IMR-90 (cell line): ENCODE data around the gene DPY19L1. TPM values are rescaled to one million over a fixed set of nuclear protein-coding genes. Genes with fewer than 3 reads are reported as not detected.
"Not testable (repeated sequence)": the region's sequence is repeated elsewhere in the genome, so short reads cannot be mapped to it uniquely, and the experiment has no call there.

Experiments used
- ATAC-seq: fragments of 200-7000 bp; cut with Tn5 transposase; 2 replicates; pipeline ENCODE4 v1.9.1; 2020; ENCODE audit warnings: low read depth, mild to moderate bottlenecking, moderate library complexity
- BruUV-seq: library from RNA; stranded (reverse); fragments of 400-500 nt; replicated peaks from 2 replicates; lab custom pipeline; 2021; lab: Mats Ljungman, UMichigan
- CTCF ChIA-PET: fragments of 300-600 bp; formaldehyde crosslinking; extraction: SDS; loops from one replicate; lab custom pipeline; 2021; ENCODE audit warnings: antibody characterized with exemption; lab: Yijun Ruan, JAX
- POLR2A ChIA-PET: fragments of 300-600 bp; sonication (Branson Sonifier 250); formaldehyde crosslinking; loops from one replicate; lab custom pipeline; 2022; ENCODE audit warnings: antibody characterized with exemption; ENCODE audit not compliant: unreplicated experiment; lab: Charles Lee
- DNase-seq: peaks from one replicate; pipeline ENCODE4 v3.0.0; 2013
- H2AFZ ChIP-seq: replicated peaks from 2 replicates; pipeline ENCODE3; 2013; ENCODE audit warnings: low read length, mild to moderate bottlenecking; ENCODE audit not compliant: poor library complexity
- H2AK5ac ChIP-seq: 2 replicates; pipeline ENCODE4 v1.6.1; 2013; ENCODE audit warnings: low read depth, low read length, inconsistent platforms
- H2AK9ac ChIP-seq: replicated peaks from 2 replicates; pipeline ENCODE3; 2013; ENCODE audit warnings: mild to moderate bottlenecking, low read depth, low read length, moderate library complexity; ENCODE audit not compliant: poor library complexity
- H2BK120ac ChIP-seq: 2 replicates; pipeline ENCODE4 v1.6.1; 2013; ENCODE audit warnings: low read depth, low read length, inconsistent platforms
- H2BK15ac ChIP-seq: 3 replicates; pipeline ENCODE4 v1.6.1; 2013; ENCODE audit warnings: low read depth, low read length, inconsistent platforms
- H2BK20ac ChIP-seq: 2 replicates; pipeline ENCODE4 v1.6.1; 2013; ENCODE audit warnings: low read depth, mild to moderate bottlenecking, inconsistent platforms, low read length, moderate library complexity
- H2BK5ac ChIP-seq: 2 replicates; pipeline ENCODE4 v1.6.1; 2013; ENCODE audit warnings: mild to moderate bottlenecking, low read depth, low read length, inconsistent platforms; ENCODE audit not compliant: poor library complexity, severe bottlenecking
- H3K14ac ChIP-seq: replicated peaks from 2 replicates; pipeline ENCODE4 v1.6.1; 2013; ENCODE audit warnings: low read depth, low read length, inconsistent platforms
- H3K18ac ChIP-seq: 2 replicates; pipeline ENCODE4 v1.6.1; 2013; ENCODE audit warnings: low read depth, low read length, control low read depth
- H3K23ac ChIP-seq: 2 replicates; pipeline ENCODE4 v1.6.1; 2013; ENCODE audit warnings: low read depth, low read length, inconsistent platforms
- H3K27ac ChIP-seq: 2 replicates; pipeline ENCODE4 v1.5.1; 2013; ENCODE audit warnings: mild to moderate bottlenecking, control low read depth, low read length; ENCODE audit not compliant: insufficient read depth
- H3K27me3 ChIP-seq: 2 replicates; pipeline ENCODE4 v1.6.1; 2013; ENCODE audit warnings: low read length; ENCODE audit not compliant: control insufficient read depth, insufficient read depth
- H3K36me3 ChIP-seq: 2 replicates; pipeline ENCODE4 v1.6.1; 2013; ENCODE audit warnings: low read length, mixed read lengths; ENCODE audit not compliant: control insufficient read depth, insufficient read depth
- H3K4ac ChIP-seq: 2 replicates; pipeline ENCODE4 v1.6.1; 2013; ENCODE audit warnings: low read depth, low read length, inconsistent platforms
- H3K4me1 ChIP-seq: 2 replicates; pipeline ENCODE4 v1.6.1; 2013; ENCODE audit warnings: low read length, mixed read lengths; ENCODE audit not compliant: control insufficient read depth, insufficient read depth
- H3K4me2 ChIP-seq: 2 replicates; pipeline ENCODE4 v1.6.1; 2013; ENCODE audit warnings: low read depth, mild to moderate bottlenecking, control low read depth, low read length, moderate library complexity
- H3K4me3 ChIP-seq: 2 replicates; pipeline ENCODE4 v1.5.1; 2013; ENCODE audit warnings: low read depth, mild to moderate bottlenecking, control low read depth, low read length, moderate library complexity; ENCODE audit not compliant: insufficient read depth
- H3K56ac ChIP-seq: 2 replicates; pipeline ENCODE4 v1.6.1; 2013; ENCODE audit warnings: low read length, inconsistent platforms; ENCODE audit not compliant: insufficient read depth; ENCODE audit errors: extremely low read depth
- H3K79me1 ChIP-seq, 2 experiments: 2 replicates each; pipeline ENCODE4 v1.6.1; 2013; ENCODE audit warnings: low read length in 2 of 2, inconsistent platforms in 1 of 2, low read depth in 1 of 2
- H3K9ac ChIP-seq: 2 replicates; pipeline ENCODE4 v1.6.1; 2013; ENCODE audit warnings: low read depth, low read length, control low read depth
- H3K9me1 ChIP-seq: 2 replicates; pipeline ENCODE4 v1.6.1; 2013; ENCODE audit warnings: low read length, inconsistent platforms; ENCODE audit not compliant: insufficient read depth
- H3K9me3 ChIP-seq: 2 replicates; pipeline ENCODE4 v1.6.1; 2013; ENCODE audit warnings: low read length; ENCODE audit not compliant: control insufficient read depth, insufficient read depth
- H4K20me1 ChIP-seq: 2 replicates; pipeline ENCODE4 v1.6.1; 2013; ENCODE audit warnings: low read length, inconsistent platforms; ENCODE audit not compliant: insufficient read depth
- H4K5ac ChIP-seq: 2 replicates; pipeline ENCODE4 v1.6.1; 2013; ENCODE audit warnings: mild to moderate bottlenecking, low read depth, low read length, control low read depth
- H4K8ac ChIP-seq, 2 experiments: 2 replicates each; pipeline ENCODE4 v1.6.1; 2013; ENCODE audit warnings: low read depth in 2 of 2, low read length in 2 of 2, control low read depth in 1 of 2, inconsistent platforms in 1 of 2
- H4K91ac ChIP-seq: 2 replicates; pipeline ENCODE4 v1.6.1; 2013; ENCODE audit warnings: low read depth, low read length, inconsistent platforms; ENCODE audit not compliant: insufficient read depth
- WGBS, 2 experiments: methylation state at CpG; one replicate each; pipeline versions ENCODE4 v1.1.5 to v1.1.7; 2013; ENCODE audit warnings: missing lambda C conversion rate in 2 of 2; ENCODE audit not compliant: insufficient read length in 1 of 2; ENCODE audit errors: extremely low coverage in 2 of 2; 5-methylcytosine and 5-hydroxymethylcytosine counted together
- dilution Hi-C: fragments of 300-500 bp; cut with HindIII; formaldehyde crosslinking; loops from one replicate; pipeline ENCODE4 v1.14.3; 2018; ENCODE audit warnings: low sequenced_read_pairs; ENCODE audit not compliant: unreplicated experiment
- in situ Hi-C: fragments of 300-500 bp; cut with MboI; formaldehyde crosslinking; loops from 3 replicates; pipeline ENCODE4 v1.14.3; 2019; ENCODE audit warnings: low sequenced_read_pairs, inconsistent platforms, mixed read lengths
- intact Hi-C: fragments of 100-400 bp; cut with micrococcal nuclease; formaldehyde crosslinking; loops from 2 replicates; pipeline ENCODE4 v1.10.0; 2022
- microRNA-seq, 2 experiments: library from miRNA; stranded (forward) in 1 of 2; unstranded in 1 of 2; fragments of 10-50 nt in 1 of 2; fragments of <30 nt in 1 of 2; gene quantifications in 1 of 2; microRNA quantifications in 1 of 2; one replicate each; pipeline versions ENCODE3 to v1.1.0; 2013 to 2020; ENCODE audit not compliant: insufficient read depth in 1 of 2, insufficient read length in 1 of 2, unreplicated experiment in 1 of 2
- polyA plus RNA-seq, 3 experiments: library from polyadenylated mRNA; depleted of rRNA; stranded (reverse); fragments of >200 nt; gene quantifications; 2 replicates each; pipeline ENCODE4 v1.2.3, GENCODE V29; 2012; ENCODE audit warnings: low replicate concordance in 1 of 3
- small RNA-seq, 5 experiments: library from RNA; depleted of rRNA; stranded (forward); fragments of <200 nt; gene quantifications; one replicate each; pipeline ENCODE3, GENCODE V24; 2012
- total RNA-seq: library from RNA; depleted of rRNA; stranded (reverse); fragments of >200 nt; gene quantifications from 2 replicates; pipeline ENCODE4 v1.2.3, GENCODE V29; 2012; rRNA removed

The DPY19L1 gene
- total and polyA plus RNA-seq, 2 of the 4 experiments (the other 2 are of a cell fraction), result 12.1 to 12.2 TPM

- WGBS, 2 experiments, result no CpG with 5 or more reads among the region's 8 CpGs
- H2BK5ac ChIP-seq, dilution Hi-C loops, BruUV-seq, ATAC-seq, H3K14ac ChIP-seq, DNase-seq, H3K36me3 ChIP-seq, H4K20me1 ChIP-seq, H3K9ac ChIP-seq, H2AK5ac ChIP-seq, H3K79me1 ChIP-seq, H4K91ac ChIP-seq, H3K4me2 ChIP-seq, H4K5ac ChIP-seq, H2AFZ ChIP-seq, H2BK15ac ChIP-seq, H3K27ac ChIP-seq, H3K23ac ChIP-seq, in situ Hi-C loops, POLR2A ChIA-PET, H4K8ac ChIP-seq, H3K9me3 ChIP-seq, intact Hi-C loops, H2BK20ac ChIP-seq, H2BK120ac ChIP-seq, H3K4me3 ChIP-seq, H3K4me1 ChIP-seq, H2AK9ac ChIP-seq, H3K18ac ChIP-seq, H3K4ac ChIP-seq, H3K27me3 ChIP-seq, H3K9me1 ChIP-seq, H3K56ac ChIP-seq: not testable (repeated sequence)
- CTCF ChIA-PET, result interaction anchor here (0.6 kb wide), 1 partner anchor 115 kb away, joined by 5 read pairs; no protein-coding TSS in a partner anchor
Measured at GRCh38 chr7:34878944-34879735, 158.1 kb downstream of the DPY19L1 start.

Small RNA genes within 50 kb of the gene (microRNA-seq; reads per million reads assigned to microRNA genes)
- 0.37 to 11.4 reads per million in 2 experiments for gene MIR548N (ENCODE audit: insufficient read depth in 1 of 2, insufficient read length in 1 of 2, unreplicated experiment in 1 of 2)
- gene RF00322 (ENCODE audit: insufficient read depth, insufficient read length), result not detected

Small RNA genes within 50 kb of the gene (small RNA-seq; reads per million reads assigned to genes)
- 0 to 5.9 (median 2.6) reads per million in 5 experiments for gene MIR548N
- gene RF00322, result 0 reads per million in 5 experiments

Other genes with a start within 250 kb of the DPY19L1 start
- gene TBX20, start 216.6 kb upstream of the DPY19L1 start, total RNA-seq, result 0.28 and 0.36 TPM in 2 replicates
- 0.11 and 0.15 TPM in 2 replicates for gene TBX20, start 216.6 kb upstream of the DPY19L1 start, polyA plus RNA-seq (2012; rRNA removed)